ENCODE data around the gene HDAC9. TPM values are rescaled to one million over a fixed set of nuclear protein-coding genes. Genes with fewer than 3 reads are reported as not detected.

Gene HDAC9
- polyA plus RNA-seq, 1 experiment: 2.1 TPM

GRCh38 chr7:18520450-18521235, 25.1 kb downstream of the HDAC9 start:
- no peak for TF ChIP-seq CTCF (IDR thresholded peaks at IDR 0.05; ENCODE audit: low read depth, low read length)
- ChIA-PET POLR2A (interaction anchor here (0.6 to 1.5 kb wide), 2 partner anchors 13 to 372 kb away, joined by 3 read pairs; no protein-coding TSS in a partner anchor), CTCF (interaction anchor here (0.6 to 1.6 kb wide), 2 partner anchors 51 to 164 kb away, joined by 3 to 4 read pairs; no protein-coding TSS in a partner anchor)
- H3K9me3 ChIP-seq (ENCODE audit: control insufficient read depth, insufficient read depth, low read length): no peaks in the 10 kb centered on the region
- no peak for DNase-seq (ENCODE audit: low read depth, low spot score)
- no peaks in the 10 kb centered on the region for H3K27me3 ChIP-seq (ENCODE audit: control insufficient read depth, insufficient read depth, low read length)
- H3K27ac ChIP-seq (ENCODE audit: low read depth, low read length): no peak overlapping the region
- H3K4me3 ChIP-seq (ENCODE audit: low read depth, low read length): no peak overlapping the region

- H3K9me3 ChIP-seq (ENCODE audit: control insufficient read depth, insufficient read depth, low read length): no peaks in the 10 kb centered on the region
- ChIA-PET POLR2A (interaction anchor here (1.5 kb wide), 1 partner anchor 13 kb away, joined by 3 read pairs; no protein-coding TSS in a partner anchor), CTCF (interaction anchor here (1.6 kb wide), 1 partner anchor 165 kb away, joined by 4 read pairs; no protein-coding TSS in a partner anchor)
- no peak for DNase-seq (ENCODE audit: low read depth, low spot score)
- no peaks in the 10 kb centered on the region for H3K27me3 ChIP-seq (ENCODE audit: control insufficient read depth, insufficient read depth, low read length)
- no peak for TF ChIP-seq CTCF (IDR thresholded peaks at IDR 0.05; ENCODE audit: low read depth, low read length)
- H3K27ac ChIP-seq (ENCODE audit: low read depth, low read length): no peak overlapping the region
- H3K4me3 ChIP-seq (ENCODE audit: low read depth, low read length): no peak overlapping the region
Observed at GRCh38 chr7:18521236-18521589, 25.7 kb downstream of the HDAC9 start.

- no peak overlapping the region for H3K4me3 ChIP-seq (ENCODE audit: low read depth, low read length)
- no peak overlapping the region for H3K27ac ChIP-seq (ENCODE audit: low read depth, low read length)
- TF ChIP-seq CTCF (IDR thresholded peaks at IDR 0.05; ENCODE audit: low read depth, low read length): no peak
- no peaks in the 10 kb centered on the region for H3K9me3 ChIP-seq (ENCODE audit: control insufficient read depth, insufficient read depth, low read length)
- H3K27me3 ChIP-seq (ENCODE audit: control insufficient read depth, insufficient read depth, low read length): no peaks in the 10 kb centered on the region
- ChIA-PET POLR2A (interaction anchor here (1.1 kb wide), 1 partner anchor 92 kb away, joined by 3 read pairs; no protein-coding TSS in a partner anchor), CTCF (interaction anchor here (0.6 kb wide), 2 partner anchors 19 to 838 kb away, joined by 3 to 6 read pairs; no protein-coding TSS in a partner anchor)
- no peak for DNase-seq (ENCODE audit: low read depth, low spot score)
Observed at GRCh38 chr7:18521945-18522566, 26.5 kb downstream of the HDAC9 start.

- Histone ChIP-seq H3K27ac (ENCODE audit: low read depth, low read length) (no peak overlapping the region), H3K9me3 (ENCODE audit: control insufficient read depth, insufficient read depth, low read length) (no peaks in the 10 kb centered on the region), H3K4me3 (ENCODE audit: low read depth, low read length) (no peak overlapping the region), H3K27me3 (ENCODE audit: control insufficient read depth, insufficient read depth, low read length) (no peaks in the 10 kb centered on the region)
- POLR2A ChIA-PET: no interaction called here
- CTCF ChIA-PET: no interaction called here
- no peak for DNase-seq (ENCODE audit: low read depth, low spot score)
- TF ChIP-seq CTCF (IDR thresholded peaks at IDR 0.05; ENCODE audit: low read depth, low read length): no peak
Observed at GRCh38 chr7:18524248-18524647, 28.7 kb downstream of the HDAC9 start.

GRCh38 chr7:18526368-18526878, 30.9 kb downstream of the HDAC9 start:
- no peak for DNase-seq (ENCODE audit: low read depth, low spot score)
- no peak overlapping the region for H3K4me3 ChIP-seq (ENCODE audit: low read depth, low read length)
- CTCF ChIA-PET: no interaction called here
- H3K9me3 ChIP-seq (ENCODE audit: control insufficient read depth, insufficient read depth, low read length): no peaks in the 10 kb centered on the region
- TF ChIP-seq CTCF (IDR thresholded peaks at IDR 0.05; ENCODE audit: low read depth, low read length): no peak
- POLR2A ChIA-PET: no interaction called here
- H3K27ac ChIP-seq (ENCODE audit: low read depth, low read length): no peak overlapping the region
- H3K27me3 ChIP-seq (ENCODE audit: control insufficient read depth, insufficient read depth, low read length): no peaks in the 10 kb centered on the region

Data from AG04450 (cell line).